SH-SY5Y (cell line): ENCODE measurements around the gene NUP54.

ENCODE experiments used
- GATA2 ChIP-seq: IDR thresholded peaks from 2 replicates; pipeline ENCODE4 v1.6.1; 2011; ENCODE audit warnings: mild to moderate bottlenecking, low read depth, low read length
- GATA3 ChIP-seq: IDR thresholded peaks from 2 replicates; pipeline ENCODE4 v1.6.1; 2011; ENCODE audit warnings: low read depth, mild to moderate bottlenecking, low read length, moderate library complexity

- no peak for TF ChIP-seq GATA2
- TF ChIP-seq GATA3, result no peak
Measured at GRCh38 chr4:76091052-76091451, 57.1 kb downstream of the NUP54 start.
